ENCODE results near the gene LIMS1. TPM values are rescaled to one million over a fixed set of nuclear protein-coding genes. Genes with fewer than 3 reads are reported as not detected.
"Not testable (repeated sequence)": the region's sequence is repeated elsewhere in the genome, so short reads cannot be mapped to it uniquely, and the experiment has no call there.

LIMS1 gene
- total RNA-seq, 1 donor from 2014 or later: 29.1 TPM

GRCh38 chr2:108670282-108670681, 136.0 kb downstream of the LIMS1 start:
- not testable (repeated sequence) for ATAC-seq

- ATAC-seq: not testable (repeated sequence)
Observed at GRCh38 chr2:108672200-108672805, 138.0 kb downstream of the LIMS1 start.

- ATAC-seq: not testable (repeated sequence)
Observed at GRCh38 chr2:108676522-108676921, 142.3 kb downstream of the LIMS1 start.

GRCh38 chr2:108677239-108677744, 143.0 kb downstream of the LIMS1 start:
- not testable (repeated sequence) for ATAC-seq

- ATAC-seq: peak; percentile 83
Observed at GRCh38 chr2:108678198-108678651, 144.0 kb downstream of the LIMS1 start.

- not testable (repeated sequence) for ATAC-seq
Observed at GRCh38 chr2:108680805-108681204, 146.5 kb downstream of the LIMS1 start.

- peak; percentile 32 for ATAC-seq
Observed at GRCh38 chr2:108688818-108689756, 154.8 kb downstream of the LIMS1 start.

- ATAC-seq: peak; percentile 66
Observed at GRCh38 chr2:108690001-108690400, 155.7 kb downstream of the LIMS1 start.

- no peak for ATAC-seq
Observed at GRCh38 chr2:108691447-108691846, 157.2 kb downstream of the LIMS1 start.

- no peak for ATAC-seq
Observed at GRCh38 chr2:108701208-108701607, 166.9 kb downstream of the LIMS1 start.

GRCh38 chr2:108701806-108702205, 167.5 kb downstream of the LIMS1 start:
- ATAC-seq: no peak

- no peak for ATAC-seq
Observed at GRCh38 chr2:108704871-108705270, 170.6 kb downstream of the LIMS1 start.

- no peak for ATAC-seq
Observed at GRCh38 chr2:108707300-108707699, 173.0 kb downstream of the LIMS1 start.

GRCh38 chr2:108716971-108717370, 182.7 kb downstream of the LIMS1 start:
- not testable (repeated sequence) for ATAC-seq

GRCh38 chr2:108719149-108720044, 185.1 kb downstream of the LIMS1 start, which contains the start of gene RANBP2:
Gene RANBP2 (plus strand): TSS chr2:108719482. CDS start chr2:108719607, 125 bp downstream.
- peak; percentile 100 for ATAC-seq

- not testable (repeated sequence) for ATAC-seq
Observed at GRCh38 chr2:108726048-108726447, 191.8 kb downstream of the LIMS1 start.

- ATAC-seq: not testable (repeated sequence)
Observed at GRCh38 chr2:108734656-108735055, 200.4 kb downstream of the LIMS1 start.

Other genes starting within 250 kb of the LIMS1 start
- not detected for gene SULT1C2, start 245.6 kb upstream of the LIMS1 start, total RNA-seq
- 0.32 TPM for gene SULT1C4, start 156.5 kb upstream of the LIMS1 start, total RNA-seq
- 11.0 TPM for gene GCC2, start 85.3 kb upstream of the LIMS1 start, total RNA-seq
- gene RANBP2, start 185.0 kb downstream of the LIMS1 start, total RNA-seq: 39.2 TPM